A549 (cell line): ENCODE results near the gene NOC3L. TPM values are rescaled to one million over a fixed set of nuclear protein-coding genes. Genes with fewer than 3 reads are reported as not detected.

Experiments
- ATAC-seq, 2 experiments: fragments of 200-7000 bp in 1 of 2; fragments of >200 bp in 1 of 2; cut with Nextera tagmentation in 1 of 2; cut with Tn5 transposase in 1 of 2; 3 replicates each; pipeline versions ENCODE4 v1.8.0 to v1.9.1; 2018 to 2020; ENCODE audit warnings: mild to moderate bottlenecking in 1 of 2, moderate library complexity in 1 of 2
- CTCF ChIA-PET: fragments of 300-600 bp; sonication (Branson Sonifier 250); formaldehyde crosslinking; extraction: SDS; loops from one replicate; lab custom pipeline; 2021; ENCODE audit warnings: antibody characterized with exemption, inconsistent platforms; lab: Yijun Ruan, JAX
- POLR2A ChIA-PET: fragments of 350-600 bp; formaldehyde crosslinking; extraction: SDS; loops from one replicate; lab custom pipeline; 2021; ENCODE audit warnings: antibody characterized with exemption, inconsistent platforms; lab: Yijun Ruan, JAX
- DNase-seq, 2 experiments: peaks; one replicate each; pipeline versions ENCODE4 v3.0.0 to v3.0.0-alpha.2; 2011 to 2016; ENCODE audit warnings: low read depth in 1 of 2, low spot score in 1 of 2
- FAIRE-seq: peaks from 2 replicates; lab custom pipeline; 2011; peaks lifted over from hg19 to GRCh38; lab: Jason Lieb, UNC
- H3K27ac ChIP-seq, 2 experiments: fragments of >200 bp; sonication (Bioruptor Twin); formaldehyde crosslinking; 3 replicates each; pipeline ENCODE4 v1.5.1; 2016 to 2017
- H3K4me1 ChIP-seq: fragments of >200 bp; sonication (Bioruptor Twin); formaldehyde crosslinking; 3 replicates; pipeline ENCODE4 v1.6.1; 2016
- H3K4me2 ChIP-seq: fragments of >200 bp; sonication (Bioruptor Twin); formaldehyde crosslinking; 3 replicates; pipeline ENCODE4 v1.6.1; 2016
- H3K4me3 ChIP-seq: fragments of >200 bp; sonication (Bioruptor Twin); formaldehyde crosslinking; 3 replicates; pipeline ENCODE4 v1.5.1; 2016
- H3K9me3 ChIP-seq: fragments of >200 bp; sonication (Bioruptor Twin); formaldehyde crosslinking; 3 replicates; pipeline ENCODE4 v1.6.1; 2016
- BHLHE40 ChIP-seq: IDR thresholded peaks from 2 replicates; pipeline ENCODE4 v1.6.1; 2012; ENCODE audit warnings: low read depth, low read length, inconsistent platforms
- CBX2 ChIP-seq: fragments of 200-600 bp; sonication (generic); IDR thresholded peaks from 2 replicates; pipeline ENCODE4 v1.6.1; 2016; ENCODE audit warnings: low read depth, mild to moderate bottlenecking, borderline replicate concordance
- CBX8 ChIP-seq: fragments of 200-600 bp; sonication (generic); IDR thresholded peaks from 2 replicates; pipeline ENCODE4 v1.6.1; 2016
- CTCF ChIP-seq: fragments of >200 bp; sonication (Bioruptor Twin); formaldehyde crosslinking; IDR thresholded peaks from 3 replicates; pipeline ENCODE4 v1.5.1; 2016
- E2F6 ChIP-seq: IDR thresholded peaks from 2 replicates; pipeline ENCODE4 v1.6.1; 2012; ENCODE audit warnings: low read depth, borderline replicate concordance
- EHF ChIP-seq: fragments of 250-450 bp; sonication (Bioruptor Pico); IDR thresholded peaks from 2 replicates; pipeline ENCODE4 v1.5.0; 2020; ENCODE audit warnings: mild to moderate bottlenecking
- EP300 ChIP-seq, 2 experiments: fragments of >200 bp; sonication (Bioruptor Twin); formaldehyde crosslinking; IDR thresholded peaks; 2 replicates in 1 of 2; 3 replicates in 1 of 2; pipeline ENCODE4 v1.6.1; 2016 to 2017
- ESRRA ChIP-seq: fragments of 150-350 bp; IDR thresholded peaks from 2 replicates; pipeline ENCODE4 v1.6.1; 2014; ENCODE audit warnings: mild to moderate bottlenecking, low read length, borderline replicate concordance
- HDAC2 ChIP-seq: fragments of 200-600 bp; sonication (generic); IDR thresholded peaks from 2 replicates; pipeline ENCODE4 v1.6.1; 2016
- HEYL ChIP-seq: fragments of 250-450 bp; sonication (Bioruptor Pico); IDR thresholded peaks from 2 replicates; pipeline ENCODE4 v1.8.0; 2021; ENCODE audit warnings: mild to moderate bottlenecking, moderate library complexity
- HOXA7 ChIP-seq: fragments of 250-450 bp; sonication (Bioruptor Pico); IDR thresholded peaks from 2 replicates; pipeline ENCODE4 v1.5.0; 2020; ENCODE audit warnings: mild to moderate bottlenecking, moderate library complexity
- HOXB13 ChIP-seq: fragments of 250-450 bp; sonication (Bioruptor Pico); IDR thresholded peaks from 2 replicates; pipeline ENCODE4 v1.5.0; 2020; ENCODE audit warnings: low read depth, mild to moderate bottlenecking, moderate library complexity
- KDM1A ChIP-seq: fragments of 200-600 bp; sonication (generic); IDR thresholded peaks from 2 replicates; pipeline ENCODE4 v1.6.1; 2016; ENCODE audit warnings: low read depth, mild to moderate bottlenecking
- KDM5A ChIP-seq: fragments of 200-600 bp; sonication (generic); IDR thresholded peaks from 2 replicates; pipeline ENCODE4 v1.6.1; 2016; ENCODE audit warnings: antibody characterized with exemption, mild to moderate bottlenecking
- MAFK ChIP-seq: fragments of 450-650 bp; IDR thresholded peaks from 2 replicates; pipeline ENCODE4 v1.6.1; 2014; ENCODE audit not compliant: partially characterized antibody
- MYC ChIP-seq: IDR thresholded peaks from 2 replicates; pipeline ENCODE4 v1.6.1; 2012; ENCODE audit warnings: mild to moderate bottlenecking, inconsistent platforms, low read length, improper control_type of control experiment, borderline replicate concordance
- NPAS2 ChIP-seq: fragments of 250-450 bp; sonication (Bioruptor Pico); IDR thresholded peaks from 2 replicates; pipeline ENCODE4 v1.8.0; 2022; ENCODE audit warnings: mild to moderate bottlenecking, moderate library complexity, borderline replicate concordance
- PHF8 ChIP-seq: fragments of 200-600 bp; sonication (generic); IDR thresholded peaks from 2 replicates; pipeline ENCODE4 v1.6.1; 2016; ENCODE audit warnings: low read depth, mild to moderate bottlenecking, antibody characterized with exemption, moderate library complexity, borderline replicate concordance
- POLR2A ChIP-seq: IDR thresholded peaks from 2 replicates; pipeline ENCODE4 v1.6.1; 2012; ENCODE audit warnings: mild to moderate bottlenecking, low read length
- RAD21 ChIP-seq, 2 experiments: fragments of >200 bp in 1 of 2; sonication (Bioruptor Twin) in 1 of 2; formaldehyde crosslinking in 1 of 2; IDR thresholded peaks in 1 of 2; conservative IDR thresholded peaks in 1 of 2; 2 replicates in 1 of 2; 3 replicates in 1 of 2; pipeline ENCODE4 v1.6.1; 2012 to 2018; ENCODE audit warnings: inconsistent platforms in 1 of 2
- RARB ChIP-seq: fragments of 250-450 bp; sonication (Bioruptor Pico); IDR thresholded peaks from 2 replicates; pipeline ENCODE4 v1.8.0; 2021; ENCODE audit warnings: mild to moderate bottlenecking, moderate library complexity
- RFX5 ChIP-seq: fragments of 450-650 bp; IDR thresholded peaks from 2 replicates; pipeline ENCODE4 v1.7.1; 2014; ENCODE audit warnings: antibody characterized with exemption, mild to moderate bottlenecking, moderate library complexity
- RNF2 ChIP-seq: fragments of 200-600 bp; sonication (generic); IDR thresholded peaks from 2 replicates; pipeline ENCODE4 v1.6.1; 2016; ENCODE audit warnings: low read depth, mild to moderate bottlenecking, antibody characterized with exemption, moderate library complexity, borderline replicate concordance
- SMC3 ChIP-seq: fragments of >200 bp; sonication (Bioruptor Twin); formaldehyde crosslinking; IDR thresholded peaks from 3 replicates; pipeline ENCODE4 v1.6.1; 2018; ENCODE audit warnings: inconsistent platforms
- ZC3H11A ChIP-seq: fragments of 450-650 bp; IDR thresholded peaks from 2 replicates; pipeline ENCODE4 v1.6.1; 2014; ENCODE audit warnings: antibody characterized with exemption, mild to moderate bottlenecking
- ZNF302 ChIP-seq: fragments of 250-450 bp; sonication (Bioruptor Pico); IDR thresholded peaks from 2 replicates; pipeline ENCODE4 v1.9.0; 2021; ENCODE audit warnings: inconsistent platforms, mild to moderate bottlenecking, moderate library complexity
- WGBS: methylation state at CpG from one replicate; pipeline ENCODE4 v1.1.6; 2017; ENCODE audit errors: missing lambda C conversion rate; 5-methylcytosine and 5-hydroxymethylcytosine counted together
- polyA plus RNA-seq, 4 experiments: library from polyadenylated mRNA; depleted of rRNA in 3 of 4; stranded (reverse); fragments of >200 nt; fragmentation: RNase III in 1 of 4; extraction: RNeasy Plus Mini Kit Qiagen cat#74134 plus additional on column Dnase treatment in 1 of 4; gene quantifications; 2 replicates in 3 of 4; 3 replicates in 1 of 4; pipeline ENCODE4 v1.2.3, GENCODE V29; 2011 to 2017
- TF ChIP-seq, protein P1 (sequence below): fragments of >200 bp; sonication (Bioruptor Twin); formaldehyde crosslinking; IDR thresholded peaks from 2 replicates; pipeline ENCODE4 v1.6.1; 2016
- TF ChIP-seq, protein P2 (sequence below): fragments of 250-450 bp; sonication (Bioruptor Pico); IDR thresholded peaks from 2 replicates; pipeline ENCODE4 v1.5.0; 2021; ENCODE audit warnings: mild to moderate bottlenecking, moderate library complexity, borderline replicate concordance
- TF ChIP-seq, protein P3 (sequence below): IDR thresholded peaks from 2 replicates; pipeline ENCODE4 v1.6.1; 2012

The NOC3L gene
- polyA plus RNA-seq, 2 of the 4 experiments (the other 2 are of a cell fraction) = 23.1 to 41.9 TPM

DNA sequence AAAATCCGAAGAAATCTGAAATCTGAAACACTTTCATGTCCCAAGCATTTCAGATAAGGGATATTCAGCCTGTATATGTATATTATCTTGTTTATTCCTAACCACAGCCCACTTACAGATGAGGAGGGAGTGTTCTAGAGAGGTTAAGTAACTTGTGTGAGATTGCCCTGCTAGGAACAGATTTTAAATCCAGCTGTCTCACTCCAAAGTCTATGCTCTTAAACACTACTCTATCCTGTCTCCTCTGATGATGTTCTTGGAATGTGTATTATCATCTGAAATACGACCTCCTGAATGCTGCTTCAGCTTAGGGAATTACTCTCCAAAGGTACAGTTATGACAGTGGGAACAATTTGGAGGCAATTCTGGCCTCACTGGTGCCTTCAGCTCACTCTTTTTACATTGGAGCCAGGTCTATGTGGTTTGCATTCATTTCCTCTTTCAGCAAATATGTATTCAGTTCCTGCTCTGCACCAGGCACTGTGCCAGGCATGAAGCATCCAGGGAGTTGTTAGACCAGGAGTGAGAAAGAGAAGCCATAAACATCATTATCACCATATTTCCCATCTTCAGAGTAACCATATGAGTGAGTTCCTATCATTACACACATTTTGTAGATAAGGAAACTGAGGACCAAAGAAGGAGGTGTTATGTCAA is 70.2 kb downstream of the NOC3L start:
- no peaks in the 10 kb centered on the region for H3K4me1 ChIP-seq
- ChIA-PET POLR2A (no interaction called here), CTCF (interaction anchor here (0.8 to 2.4 kb wide), 2 partner anchors 10 to 28 kb away, joined by 3 to 9 read pairs; no protein-coding TSS in a partner anchor)
- H3K4me3 ChIP-seq = no peak overlapping the region
- TF ChIP-seq HOXB13 (CRISPR knock-in tag) = no peak
- no peak for TF ChIP-seq RAD21 (conservative IDR thresholded peaks at IDR 0.05 in 1 of 2, IDR thresholded peaks at IDR 0.05 in 1 of 2)
- TF ChIP-seq, protein P1, sequence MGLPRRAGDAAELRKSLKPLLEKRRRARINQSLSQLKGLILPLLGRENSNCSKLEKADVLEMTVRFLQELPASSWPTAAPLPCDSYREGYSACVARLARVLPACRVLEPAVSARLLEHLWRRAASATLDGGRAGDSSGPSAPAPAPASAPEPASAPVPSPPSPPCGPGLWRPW = no peak
- TF ChIP-seq HDAC2 = no peak
- TF ChIP-seq ESRRA = no peak
- no peak for TF ChIP-seq EP300 (IDR thresholded peaks at IDR 0.05)
- TF ChIP-seq RNF2 = no peak
- no peak for TF ChIP-seq MAFK
- TF ChIP-seq SMC3 = no peak
- TF ChIP-seq HOXA7 (CRISPR knock-in tag) = no peak
- TF ChIP-seq CBX8 = no peak
- TF ChIP-seq CTCF = no peak
- TF ChIP-seq, protein P2, sequence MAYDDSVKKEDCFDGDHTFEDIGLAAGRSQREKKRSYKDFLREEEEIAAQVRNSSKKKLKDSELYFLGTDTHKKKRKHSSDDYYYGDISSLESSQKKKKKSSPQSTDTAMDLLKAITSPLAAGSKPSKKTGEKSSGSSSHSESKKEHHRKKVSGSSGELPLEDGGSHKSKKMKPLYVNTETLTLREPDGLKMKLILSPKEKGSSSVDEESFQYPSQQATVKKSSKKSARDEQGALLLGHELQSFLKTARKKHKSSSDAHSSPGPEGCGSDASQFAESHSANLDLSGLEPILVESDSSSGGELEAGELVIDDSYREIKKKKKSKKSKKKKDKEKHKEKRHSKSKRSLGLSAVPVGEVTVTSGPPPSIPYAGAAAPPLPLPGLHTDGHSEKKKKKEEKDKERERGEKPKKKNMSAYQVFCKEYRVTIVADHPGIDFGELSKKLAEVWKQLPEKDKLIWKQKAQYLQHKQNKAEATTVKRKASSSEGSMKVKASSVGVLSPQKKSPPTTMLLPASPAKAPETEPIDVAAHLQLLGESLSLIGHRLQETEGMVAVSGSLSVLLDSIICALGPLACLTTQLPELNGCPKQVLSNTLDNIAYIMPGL (CRISPR knock-in tag) = no peak
- TF ChIP-seq MYC = no peak
- TF ChIP-seq KDM1A = no peak
- TF ChIP-seq ZC3H11A = no peak
- TF ChIP-seq PHF8 = no peak
- no peak for TF ChIP-seq POLR2A
- no peak for TF ChIP-seq CBX2
- no peak overlapping the region for H3K27ac ChIP-seq
- FAIRE-seq = no peak
- DNase-seq = no peak
- H3K4me2 ChIP-seq = no peak overlapping the region
- no peak for ATAC-seq
- WGBS = 83% methylated on average over 2 of the region's 2 CpGs
- H3K9me3 ChIP-seq = no peaks in the 10 kb centered on the region

- no peak for ATAC-seq
Observed at GRCh38 chr10:94288361-94289101, 74.2 kb downstream of the NOC3L start.

More at GRCh38 chr10:94288361-94289101, 74.2 kb downstream of the NOC3L start:
- TF ChIP-seq EP300 (IDR thresholded peaks at IDR 0.05) (no peak), RARB (CRISPR knock-in tag) (no peak), KDM5A (no peak), E2F6 (no peak), HEYL (no peak), NPAS2 (CRISPR knock-in tag) (no peak), RFX5 (no peak), CBX2 (no peak), EHF (CRISPR knock-in tag) (no peak), ZNF302 (CRISPR knock-in tag) (no peak), CBX8 (no peak), BHLHE40 (no peak)
- TF ChIP-seq, protein P2 (CRISPR knock-in tag) = no peak
- TF ChIP-seq, protein P1 = no peak
- TF ChIP-seq, protein P3, sequence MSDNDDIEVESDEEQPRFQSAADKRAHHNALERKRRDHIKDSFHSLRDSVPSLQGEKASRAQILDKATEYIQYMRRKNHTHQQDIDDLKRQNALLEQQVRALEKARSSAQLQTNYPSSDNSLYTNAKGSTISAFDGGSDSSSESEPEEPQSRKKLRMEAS = no peak
- Histone ChIP-seq H3K4me2 (no peak overlapping the region), H3K27ac (no peak overlapping the region), H3K4me3 (no peak overlapping the region), H3K4me1 (no peaks in the 10 kb centered on the region), H3K9me3 (no peaks in the 10 kb centered on the region)
- POLR2A ChIA-PET = no interaction called here
- 94% methylated on average over 2 of the region's 2 CpGs for WGBS
- DNase-seq (no peak), FAIRE-seq (no peak)
- CTCF ChIA-PET = interaction anchor here (1.4 to 3.8 kb wide), 5 partner anchors 9 to 372 kb away, joined by 3 to 20 read pairs (median 5); no protein-coding TSS in a partner anchor
